GM18858 (cell line): ENCODE data around the gene ANKRD37.
"Not testable (repeated sequence)": the region's sequence is repeated elsewhere in the genome, so short reads cannot be mapped to it uniquely, and the experiment has no call there.

Experiments used
- ATAC-seq: cut with Tn5 transposase; IDR thresholded peaks from one replicate; pipeline ENCODE4 v1.9.1; 2021; ENCODE audit not compliant: unreplicated experiment

The ANKRD37 gene

GRCh38 chr4:185396724-185397385 is at the start of gene ANKRD37:
TSS of gene ANKRD37 (plus strand) at chr4:185396841. CDS start at chr4:185396924, 83 bp downstream.
- no peak for ATAC-seq

GRCh38 chr4:185346975-185347601 is 49.6 kb upstream of the ANKRD37 start:
- no peak for ATAC-seq

GRCh38 chr4:185351691-185352090 is 45.0 kb upstream of the ANKRD37 start:
- ATAC-seq, result no peak

- ATAC-seq, result no peak
Observed at GRCh38 chr4:185352202-185352601, 44.4 kb upstream of the ANKRD37 start.

GRCh38 chr4:185352741-185353140 is 43.9 kb upstream of the ANKRD37 start:
- no peak for ATAC-seq

- ATAC-seq, result no peak
Observed at GRCh38 chr4:185357211-185357610, 39.4 kb upstream of the ANKRD37 start.

GRCh38 chr4:185357733-185358440 is 38.8 kb upstream of the ANKRD37 start:
- no peak for ATAC-seq

- ATAC-seq, result no peak
Observed at GRCh38 chr4:185358514-185358913, 38.1 kb upstream of the ANKRD37 start.

GRCh38 chr4:185358959-185359358 is 37.7 kb upstream of the ANKRD37 start:
- ATAC-seq, result no peak

GRCh38 chr4:185359767-185360446 is 36.7 kb upstream of the ANKRD37 start:
- no peak for ATAC-seq

- ATAC-seq, result no peak
Observed at GRCh38 chr4:185361872-185362271, 34.8 kb upstream of the ANKRD37 start.

GRCh38 chr4:185362570-185362969 is 34.1 kb upstream of the ANKRD37 start:
- ATAC-seq, result not testable (repeated sequence)

- no peak for ATAC-seq
Observed at GRCh38 chr4:185363251-185363650, 33.4 kb upstream of the ANKRD37 start.

GRCh38 chr4:185364886-185365285 is 31.8 kb upstream of the ANKRD37 start:
- no peak for ATAC-seq

GRCh38 chr4:185369731-185370130 is 26.9 kb upstream of the ANKRD37 start:
- no peak for ATAC-seq

GRCh38 chr4:185370268-185370949 is 26.2 kb upstream of the ANKRD37 start:
- no peak for ATAC-seq

GRCh38 chr4:185371702-185372101 is 24.9 kb upstream of the ANKRD37 start:
- ATAC-seq, result no peak

GRCh38 chr4:185374027-185374426 is 22.6 kb upstream of the ANKRD37 start:
- no peak for ATAC-seq

- no peak for ATAC-seq
Observed at GRCh38 chr4:185374573-185374972, 22.1 kb upstream of the ANKRD37 start.

- ATAC-seq, result no peak
Observed at GRCh38 chr4:185378264-185378663, 18.4 kb upstream of the ANKRD37 start.
